ENCODE results near the gene RNF166. TPM values are rescaled to one million over a fixed set of nuclear protein-coding genes. Genes with fewer than 3 reads are reported as not detected.
A peak's percentile ranks its signal among the peaks of the same experiment; 100 is the strongest.

RNF166 gene
- total and polyA plus RNA-seq, 4 experiments from 2014 or later = 90.5 to 137 (median 111) TPM

DNA sequence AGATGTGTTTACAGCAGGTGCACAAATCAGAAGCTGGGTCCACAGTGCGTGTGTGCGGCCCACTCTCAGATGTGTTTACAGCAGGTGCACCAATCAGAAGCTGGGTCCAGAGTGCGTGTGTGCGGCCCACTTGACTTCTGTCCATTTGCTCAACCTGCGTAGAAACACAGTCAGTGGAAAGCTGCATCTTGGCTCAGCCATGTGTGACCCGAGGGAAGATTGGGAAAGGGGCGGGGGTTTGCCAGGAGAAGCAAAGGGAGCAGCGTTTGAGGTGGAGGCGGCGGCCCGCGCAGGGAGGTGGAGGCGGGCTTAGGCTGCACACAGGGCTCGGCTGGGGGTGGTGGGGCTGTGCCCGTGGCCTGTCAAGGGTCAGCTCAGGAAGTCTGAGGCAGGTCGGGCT lies 4.3 kb upstream of the RNF166 start:
- Histone ChIP-seq H3K4me3 (ENCODE audit: low read length in 2 of 2) (no peak overlapping the region), H3K27ac (ENCODE audit: low read depth, low read length) (no peak overlapping the region), H3K36me3 (ENCODE audit: insufficient read depth, low read length) (peaks cover 16% of the 10 kb centered on the region), H3K4me1 (ENCODE audit: insufficient read depth, low read length) (peaks cover 11% of the 10 kb centered on the region), H3K9me3 (ENCODE audit: control insufficient read depth in 1 of 2, low read length in 2 of 2) (no peaks in the 10 kb centered on the region), H3K27me3 (ENCODE audit: insufficient read depth, low read length) (no peaks in the 10 kb centered on the region)
- peak overlapping the region in 1 of 8 donors; percentile 23 for H3K4me3 Mint-ChIP-seq
- ChIA-PET CTCF (ENCODE audit: partially characterized antibody) (interaction anchor here (2.0 kb wide), 1 partner anchor 27 kb away, joined by 4 read pairs; no protein-coding TSS in a partner anchor), POLR2A (ENCODE audit: partially characterized antibody) (no interaction called here)
- peaks cover 7 to 24% (median 14%) of the 10 kb centered on the region in 4 donors for H3K4me1 Mint-ChIP-seq
- H3K36me3 Mint-ChIP-seq = peaks cover 0 to 12% of the 10 kb centered on the region in 2 donors
- no peak for DNase-seq
- H3K27ac Mint-ChIP-seq = peak overlapping the region in 5 of 7 donors; percentile 36 to 81 (median 57)
- H3K9me3 Mint-ChIP-seq = no peaks in the 10 kb centered on the region
- no peaks in the 10 kb centered on the region for H3K27me3 Mint-ChIP-seq
- intact Hi-C loops (cut with micrococcal nuclease) = no loop called here

DNA sequence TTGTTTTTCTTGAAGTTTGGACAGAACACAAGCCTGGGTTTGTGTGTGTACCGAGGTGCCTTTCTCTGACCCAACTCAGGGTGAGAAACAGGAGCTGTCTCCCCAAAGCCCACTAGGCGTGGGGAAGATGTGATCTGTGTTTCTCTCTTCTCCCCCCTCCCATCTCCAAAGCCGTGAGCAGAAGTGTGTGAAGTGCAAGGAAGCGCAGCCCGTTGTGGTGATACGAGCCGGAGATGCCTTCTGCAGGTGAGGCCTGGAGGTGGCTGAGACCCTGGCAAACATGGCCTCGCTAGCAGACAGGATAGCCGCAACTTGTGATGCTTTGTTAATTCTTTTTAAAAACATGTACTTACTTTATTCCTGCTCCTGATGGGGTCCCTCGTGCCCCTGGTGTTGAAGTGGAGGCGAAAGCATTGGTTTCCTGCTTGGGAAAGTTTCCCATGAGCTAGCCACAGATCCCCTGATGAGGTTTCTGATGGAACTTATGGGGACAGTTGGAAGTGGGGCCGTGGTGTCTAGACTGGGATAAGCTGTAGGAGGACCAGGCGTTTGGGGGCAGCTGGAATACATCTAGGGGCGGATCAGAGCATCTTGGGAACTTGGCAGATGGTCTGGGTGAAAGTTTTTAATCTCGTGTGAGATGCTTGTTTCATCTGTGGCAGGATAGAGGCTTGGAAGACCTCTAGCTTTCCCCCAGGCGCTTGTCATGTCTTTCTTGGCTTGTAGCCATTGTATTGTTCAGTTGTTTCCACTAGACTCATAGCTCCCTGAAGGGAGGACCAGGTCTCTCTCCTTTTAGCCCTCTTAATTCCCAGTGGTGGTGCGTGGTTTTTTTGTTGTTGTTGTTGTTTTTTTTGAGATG lies 988 bp upstream of the RNF166 start:
- Histone ChIP-seq H3K27ac (ENCODE audit: low read depth, low read length) (peak overlapping the region; percentile 85), H3K36me3 (ENCODE audit: insufficient read depth, low read length) (no peaks in the 10 kb centered on the region), H3K27me3 (ENCODE audit: insufficient read depth, low read length) (no peaks in the 10 kb centered on the region), H3K4me3 (ENCODE audit: low read length in 2 of 2) (peak overlapping the region; percentile 63 to 98), H3K4me1 (ENCODE audit: insufficient read depth, low read length) (peaks cover 42% of the 10 kb centered on the region), H3K9me3 (ENCODE audit: control insufficient read depth in 1 of 2, low read length in 2 of 2) (no peaks in the 10 kb centered on the region)
- Mint-ChIP-seq H3K36me3 (peaks cover 4 to 34% of the 10 kb centered on the region in 2 donors), H3K27me3 (no peaks in the 10 kb centered on the region), H3K4me1 (peaks cover 20 to 57% (median 36%) of the 10 kb centered on the region in 4 donors), H3K9me3 (no peaks in the 10 kb centered on the region), H3K27ac (peak overlapping the region; percentile 81 to 95 (median 90)), H3K4me3 (peak overlapping the region; percentile 70 to 90 (median 84))
- intact Hi-C loops (cut with micrococcal nuclease) = loop anchor here (1.0 kb wide), 3 partner anchors 21 to 137 kb away; partner anchors contain the start of genes MVD, SNAI3 and ZC3H18
- ChIA-PET CTCF (ENCODE audit: partially characterized antibody) (interaction anchor here (0.8 to 1.2 kb wide), 5 partner anchors 15 to 151 kb away, joined by 3 to 4 read pairs (median 3); no protein-coding TSS in a partner anchor), POLR2A (ENCODE audit: partially characterized antibody) (interaction anchor here (0.6 to 9.3 kb wide), 17 partner anchors 9 to 509 kb away, joined by 3 to 249 read pairs (median 5); partner anchors contain the start of genes APRT, IL17C, SNAI3 and ZC3H18)
- peak in 1 of 5 donors; percentile 14 for DNase-seq

DNA sequence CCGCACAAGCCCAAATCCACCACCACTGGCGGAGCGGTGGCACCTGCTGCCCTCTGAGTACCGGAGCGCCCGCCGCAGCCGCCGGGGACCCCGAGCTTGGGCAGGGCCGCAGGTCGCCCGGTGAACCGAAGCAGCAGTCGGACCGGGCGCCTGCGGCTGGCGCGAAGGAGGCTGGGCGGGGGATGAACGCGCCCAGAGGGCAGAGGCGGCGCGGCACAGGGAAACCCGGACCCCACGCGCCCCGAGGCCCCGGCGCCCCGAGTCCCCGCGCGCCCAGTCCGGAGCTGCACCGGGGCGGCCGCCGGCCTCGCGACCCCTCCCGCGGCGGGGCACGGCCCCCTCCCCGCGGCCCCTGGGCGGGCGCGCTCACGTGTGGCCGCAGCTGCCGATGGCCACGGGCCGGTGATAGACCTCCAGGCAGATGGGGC lies 393 bp downstream of the RNF166 start:
- no peaks in the 10 kb centered on the region for H3K27me3 ChIP-seq (ENCODE audit: insufficient read depth, low read length)
- H3K4me1 ChIP-seq (ENCODE audit: insufficient read depth, low read length) = peaks cover 54% of the 10 kb centered on the region
- peak overlapping the region; percentile 97 to 99 (median 98) for H3K27ac Mint-ChIP-seq
- POLR2A ChIA-PET (ENCODE audit: partially characterized antibody) = interaction anchor here (0.8 to 9.3 kb wide), 20 partner anchors 12 to 409 kb away, joined by 3 to 249 read pairs (median 6); partner anchors contain the start of genes APRT, GALNS, IL17C and SNAI3
- H3K9me3 ChIP-seq (ENCODE audit: control insufficient read depth in 1 of 2, low read length in 2 of 2) = no peaks in the 10 kb centered on the region
- H3K27ac ChIP-seq (ENCODE audit: low read depth, low read length) = peak overlapping the region; percentile 85
- peaks cover 4 to 32% of the 10 kb centered on the region in 2 donors for H3K36me3 Mint-ChIP-seq
- intact Hi-C loops (cut with micrococcal nuclease) = loop anchor here (1.0 kb wide), 3 partner anchors 20 to 136 kb away; partner anchors contain the start of genes MVD, SNAI3 and ZC3H18
- CTCF ChIA-PET (ENCODE audit: partially characterized antibody) = interaction anchor here (0.5 to 2.8 kb wide), 5 partner anchors 20 to 857 kb away, joined by 3 to 21 read pairs (median 3); partner anchors contain the start of gene SNAI3
- peak overlapping the region; percentile 95 to 98 for H3K4me3 ChIP-seq (ENCODE audit: low read length in 2 of 2)
- H3K36me3 ChIP-seq (ENCODE audit: insufficient read depth, low read length) = no peaks in the 10 kb centered on the region
- peak in 2 of 5 donors; percentile 17 to 27 for DNase-seq
- peaks cover 20 to 62% (median 38%) of the 10 kb centered on the region in 4 donors for H3K4me1 Mint-ChIP-seq
- H3K4me3 Mint-ChIP-seq = peak overlapping the region; percentile 93 to 96 (median 96)
- no peaks in the 10 kb centered on the region for H3K9me3 Mint-ChIP-seq
- no peaks in the 10 kb centered on the region for H3K27me3 Mint-ChIP-seq

DNA sequence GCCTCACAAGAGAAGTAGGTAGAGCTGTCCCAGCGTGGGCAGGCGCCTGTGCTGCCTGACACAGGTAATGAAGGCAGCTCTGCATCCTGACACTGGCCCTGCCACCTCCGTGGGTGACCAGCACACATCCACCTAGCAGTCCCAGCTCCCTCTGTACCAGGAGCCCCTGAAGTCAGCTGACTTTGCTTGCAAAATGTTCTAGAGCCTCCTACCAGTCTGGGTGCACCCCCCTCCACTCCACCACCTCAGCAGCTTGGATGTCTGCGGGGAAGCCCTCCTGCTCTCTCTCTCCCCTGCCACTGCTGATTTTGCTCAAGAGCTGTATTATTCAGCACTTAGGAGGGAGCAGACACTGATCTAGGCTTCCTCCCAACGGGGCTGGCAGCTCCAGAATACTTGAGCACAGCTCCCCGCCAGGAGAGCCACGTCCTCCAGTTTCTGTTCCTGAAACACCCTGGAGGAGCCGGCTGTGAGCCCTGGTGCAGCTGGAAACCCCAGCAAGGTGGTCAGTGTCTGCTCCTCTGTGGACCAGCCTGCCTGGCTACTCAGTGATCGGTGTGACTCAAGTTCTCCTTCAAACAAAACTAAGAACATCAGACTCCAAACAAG lies 1.0 kb downstream of the RNF166 start:
- peaks cover 7 to 35% of the 10 kb centered on the region in 2 donors for H3K36me3 Mint-ChIP-seq
- POLR2A ChIA-PET (ENCODE audit: partially characterized antibody) = interaction anchor here (0.6 to 9.3 kb wide), 25 partner anchors 9 to 410 kb away, joined by 3 to 249 read pairs (median 5); partner anchors contain the start of genes APRT, GALNS, IL17C and SNAI3
- Histone ChIP-seq H3K9me3 (ENCODE audit: control insufficient read depth in 1 of 2, low read length in 2 of 2) (no peaks in the 10 kb centered on the region), H3K27ac (ENCODE audit: low read depth, low read length) (peak overlapping the region; percentile 85), H3K27me3 (ENCODE audit: insufficient read depth, low read length) (no peaks in the 10 kb centered on the region), H3K36me3 (ENCODE audit: insufficient read depth, low read length) (peaks cover 2% of the 10 kb centered on the region), H3K4me3 (ENCODE audit: low read length in 2 of 2) (peak overlapping the region; percentile 95 to 98), H3K4me1 (ENCODE audit: insufficient read depth, low read length) (peaks cover 60% of the 10 kb centered on the region)
- intact Hi-C loops (cut with micrococcal nuclease) = no loop called here
- peaks cover 20 to 65% (median 39%) of the 10 kb centered on the region in 4 donors for H3K4me1 Mint-ChIP-seq
- H3K4me3 Mint-ChIP-seq = peak overlapping the region; percentile 93 to 96 (median 96)
- DNase-seq = peak; percentile 43 to 82 (median 52)
- H3K9me3 Mint-ChIP-seq = no peaks in the 10 kb centered on the region
- no peaks in the 10 kb centered on the region for H3K27me3 Mint-ChIP-seq
- peak overlapping the region; percentile 97 to 99 (median 98) for H3K27ac Mint-ChIP-seq
- CTCF ChIA-PET (ENCODE audit: partially characterized antibody) = interaction anchor here (1.0 to 2.8 kb wide), 3 partner anchors 19 to 32 kb away, joined by 3 to 21 read pairs (median 8); partner anchors contain the start of gene SNAI3

DNA sequence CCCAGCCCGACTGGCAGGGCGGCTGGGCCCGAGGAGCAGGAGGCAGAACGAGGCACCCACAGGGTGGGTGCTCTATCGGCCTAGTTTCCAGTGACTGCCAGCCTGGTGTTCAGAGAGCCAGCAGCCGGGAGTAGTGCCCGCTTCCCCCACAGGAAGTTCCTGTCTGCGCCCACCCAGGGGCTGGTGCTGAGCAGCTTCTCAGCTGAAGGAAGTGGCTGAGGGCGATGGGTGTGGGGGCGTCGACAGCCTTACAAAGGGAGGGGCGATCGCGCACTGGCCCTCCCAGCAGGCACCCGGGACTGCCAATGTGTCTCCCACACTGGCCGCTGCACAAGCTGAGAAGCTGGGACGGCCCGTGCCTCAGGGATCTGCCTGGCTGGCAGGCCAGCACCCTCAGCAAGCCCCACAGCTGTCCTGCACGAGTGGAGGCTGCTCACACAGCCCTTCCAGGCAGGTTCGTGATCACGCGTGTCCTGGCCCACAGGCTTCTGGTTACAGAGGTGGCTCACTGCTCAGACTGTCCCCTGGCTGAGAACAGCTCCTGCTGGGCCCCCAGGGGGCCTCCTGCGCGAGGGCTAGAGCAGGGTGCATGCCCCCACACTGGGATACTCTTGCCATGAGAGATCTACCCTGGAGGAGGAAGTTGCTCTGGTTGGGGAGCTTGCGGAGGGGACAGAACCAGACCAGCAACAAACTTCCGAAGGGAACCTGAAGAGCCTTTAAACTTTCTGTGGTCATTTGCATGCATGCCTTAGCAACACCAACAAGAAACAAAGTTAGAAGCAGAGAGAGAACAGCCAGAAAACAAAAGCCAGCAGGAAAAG lies 2.5 kb downstream of the RNF166 start:
- H3K4me3 Mint-ChIP-seq = peak overlapping the region; percentile 93 to 96 (median 96)
- Histone ChIP-seq H3K27ac (ENCODE audit: low read depth, low read length) (peak overlapping the region; percentile 85), H3K27me3 (ENCODE audit: insufficient read depth, low read length) (no peaks in the 10 kb centered on the region), H3K4me3 (ENCODE audit: low read length in 2 of 2) (peak overlapping the region; percentile 95 to 98), H3K9me3 (ENCODE audit: control insufficient read depth in 1 of 2, low read length in 2 of 2) (no peaks in the 10 kb centered on the region), H3K4me1 (ENCODE audit: insufficient read depth, low read length) (peaks cover 75% of the 10 kb centered on the region), H3K36me3 (ENCODE audit: insufficient read depth, low read length) (peaks cover 14% of the 10 kb centered on the region)
- peaks cover 24 to 74% (median 49%) of the 10 kb centered on the region in 4 donors for H3K4me1 Mint-ChIP-seq
- DNase-seq = peak; percentile 70 to 84 (median 73)
- H3K9me3 Mint-ChIP-seq = no peaks in the 10 kb centered on the region
- H3K27ac Mint-ChIP-seq = peak overlapping the region; percentile 97 to 99 (median 98)
- no peaks in the 10 kb centered on the region for H3K27me3 Mint-ChIP-seq
- CTCF ChIA-PET (ENCODE audit: partially characterized antibody) = interaction anchor here (1.1 to 2.8 kb wide), 4 partner anchors 18 to 34 kb away, joined by 3 to 21 read pairs (median 5); partner anchors contain the start of gene SNAI3
- peaks cover 14 to 37% of the 10 kb centered on the region in 2 donors for H3K36me3 Mint-ChIP-seq
- intact Hi-C loops (cut with micrococcal nuclease) = loop anchor here (5.0 kb wide), 3 partner anchors 34 to 246 kb away; partner anchors contain the start of gene IL17C
- POLR2A ChIA-PET (ENCODE audit: partially characterized antibody) = interaction anchor here (0.6 to 9.3 kb wide), 19 partner anchors 14 to 937 kb away, joined by 3 to 249 read pairs (median 9); partner anchors contain the start of genes APRT, CYBA, GALNS and MVD

Data from CD4-positive, alpha-beta memory T cell (primary cell).